GM23338 (cell line): ENCODE data around the gene ELP2. TPM values are rescaled to one million over a fixed set of nuclear protein-coding genes. Genes with fewer than 3 reads are reported as not detected.

Experiments
- ATAC-seq: fragments of 200-7000 bp; cut with Tn5 transposase; 3 replicates; pipeline ENCODE4 v1.9.1; 2020
- DNase-seq: peaks from one replicate; pipeline ENCODE4 v3.0.0-alpha.2; 2015; ENCODE audit warnings: low spot score
- H2AFZ ChIP-seq: fragments of 200-600 bp; sonication (generic); 2 replicates; pipeline ENCODE4 v1.8.0; 2016; ENCODE audit warnings: antibody characterized with exemption, mild to moderate bottlenecking, moderate library complexity
- H3F3A ChIP-seq: fragments of 200-600 bp; sonication (generic); replicated peaks from 2 replicates; pipeline ENCODE4 v1.8.0; 2017; ENCODE audit warnings: antibody characterized with exemption, mixed run types, low read depth
- H3K27ac ChIP-seq: fragments of 200-600 bp; sonication (generic); 2 replicates; pipeline ENCODE4 v1.6.1; 2016; ENCODE audit warnings: low read depth
- H3K27me3 ChIP-seq: fragments of 200-600 bp; sonication (generic); 2 replicates; pipeline ENCODE4 v1.8.0; 2016; ENCODE audit warnings: mild to moderate bottlenecking, mixed run types, moderate library complexity; ENCODE audit not compliant: insufficient read depth
- H3K36me3 ChIP-seq: fragments of 200-600 bp; sonication (generic); 2 replicates; pipeline ENCODE4 v1.8.0; 2016; ENCODE audit warnings: mild to moderate bottlenecking; ENCODE audit not compliant: insufficient read depth
- H3K4me1 ChIP-seq: fragments of 200-600 bp; sonication (generic); 2 replicates; pipeline ENCODE4 v1.8.0; 2016; ENCODE audit warnings: mild to moderate bottlenecking, moderate library complexity; ENCODE audit not compliant: insufficient read depth
- H3K4me2 ChIP-seq: fragments of 200-600 bp; sonication (generic); 2 replicates; pipeline ENCODE4 v1.7.1; 2017; ENCODE audit warnings: mixed run types
- H3K4me3 ChIP-seq: fragments of 200-600 bp; sonication (generic); 2 replicates; pipeline ENCODE4 v1.6.1; 2016; ENCODE audit warnings: mixed run types
- H3K79me2 ChIP-seq: fragments of 200-600 bp; sonication (generic); replicated peaks from 2 replicates; pipeline ENCODE4 v1.8.0; 2017; ENCODE audit warnings: mild to moderate bottlenecking; ENCODE audit not compliant: insufficient read depth
- H3K9me2 ChIP-seq: fragments of 200-600 bp; sonication (generic); 2 replicates; pipeline ENCODE4 v1.8.0; 2017; ENCODE audit not compliant: insufficient read depth
- H4K20me1 ChIP-seq: fragments of 200-600 bp; sonication (generic); replicated peaks from 2 replicates; pipeline ENCODE4 v1.8.0; 2017; ENCODE audit warnings: mild to moderate bottlenecking; ENCODE audit not compliant: insufficient read depth
- H3K27ac Mint-ChIP-seq: 2 replicates; pipeline ENCODE4 v1.8.0; 2020; ENCODE audit warnings: inconsistent platforms, mild to moderate bottlenecking, moderate library complexity, mixed read lengths
- H3K27me3 Mint-ChIP-seq: 3 replicates; pipeline ENCODE4 v1.8.0; 2022; ENCODE audit warnings: low read depth, mild to moderate bottlenecking, moderate library complexity, mixed read lengths, inconsistent platforms; ENCODE audit not compliant: insufficient read depth, poor library complexity
- H3K36me3 Mint-ChIP-seq: 3 replicates; pipeline ENCODE4 v1.8.0; 2021; ENCODE audit warnings: low read depth, mild to moderate bottlenecking, inconsistent platforms, moderate library complexity, mixed read lengths
- H3K4me1 Mint-ChIP-seq: 3 replicates; pipeline ENCODE4 v1.8.0; 2020; ENCODE audit warnings: mild to moderate bottlenecking, inconsistent platforms, mixed read lengths
- H3K4me3 Mint-ChIP-seq: 3 replicates; pipeline ENCODE4 v1.8.0; 2021; ENCODE audit warnings: moderate library complexity, mild to moderate bottlenecking, inconsistent platforms, mixed read lengths
- H3K9me3 Mint-ChIP-seq: 3 replicates; pipeline ENCODE4 v1.8.0; 2020; ENCODE audit warnings: moderate library complexity, mild to moderate bottlenecking, inconsistent platforms, mixed read lengths
- CREB1 ChIP-seq: fragments of 250-450 bp; sonication (Bioruptor Pico); IDR thresholded peaks from 2 replicates; pipeline ENCODE4 v1.5.0; 2020; ENCODE audit warnings: low read depth, mild to moderate bottlenecking, moderate library complexity
- EZH2 ChIP-seq: fragments of 200-600 bp; sonication (generic); IDR thresholded peaks from one replicate; pipeline ENCODE4 v1.8.0; 2017; ENCODE audit warnings: antibody characterized with exemption, mild to moderate bottlenecking, low read depth; ENCODE audit not compliant: unreplicated experiment
- EZH2phosphoT487 ChIP-seq: fragments of 200-600 bp; sonication (generic); IDR thresholded peaks from one replicate; pipeline ENCODE4 v1.8.1; 2018; ENCODE audit warnings: antibody characterized with exemption; ENCODE audit not compliant: unreplicated experiment
- JUNB ChIP-seq: IDR thresholded peaks from one replicate; pipeline ENCODE4 v1.6.1; 2016; ENCODE audit warnings: antibody characterized with exemption; ENCODE audit not compliant: unreplicated experiment
- NANOG ChIP-seq: IDR thresholded peaks from 2 replicates; pipeline ENCODE4 v1.6.1; 2016; ENCODE audit warnings: antibody characterized with exemption, borderline replicate concordance
- POLR2AphosphoS5 ChIP-seq: IDR thresholded peaks from 2 replicates; pipeline ENCODE4 v1.6.1; 2016; ENCODE audit warnings: antibody characterized with exemption, low read depth
- STAT1 ChIP-seq: IDR thresholded peaks from one replicate; pipeline ENCODE4 v1.6.1; 2016; ENCODE audit warnings: antibody characterized with exemption; ENCODE audit not compliant: unreplicated experiment
- ZNF114 ChIP-seq: fragments of 250-450 bp; sonication (Bioruptor Pico); IDR thresholded peaks from 2 replicates; pipeline ENCODE4 v1.5.0; 2020; ENCODE audit warnings: mild to moderate bottlenecking, moderate library complexity
- ZNF331 ChIP-seq: fragments of 250-450 bp; sonication (Bioruptor Pico); IDR thresholded peaks from 2 replicates; pipeline ENCODE4 v1.5.0; 2020; ENCODE audit warnings: low read depth, mild to moderate bottlenecking, moderate library complexity
- polyA plus RNA-seq: library from polyadenylated mRNA; unstranded; fragments of >200 nt; fragmentation: Nextera tagmentation; extraction: Ambion mirVana; gene quantifications from 2 replicates; pipeline ENCODE4 v1.2.1, GENCODE V29; 2016
- total RNA-seq: library from RNA; depleted of rRNA; stranded (reverse); fragments of >200 nt; shearing (Covaris generic); gene quantifications from 2 replicates; pipeline ENCODE4 v1.2.3, GENCODE V29; 2014
- TF ChIP-seq, protein P1 (sequence below): fragments of 250-450 bp; sonication (Bioruptor Pico); IDR thresholded peaks from 2 replicates; pipeline ENCODE4 v1.5.0; 2020; ENCODE audit warnings: mild to moderate bottlenecking, moderate library complexity
- TF ChIP-seq, protein P2 (sequence below): IDR thresholded peaks from 2 replicates; pipeline ENCODE4 v1.6.1; 2016; ENCODE audit warnings: antibody characterized with exemption
- TF ChIP-seq, protein P3 (sequence below): IDR thresholded peaks from one replicate; pipeline ENCODE4 v1.6.1; 2018; ENCODE audit warnings: antibody characterized with exemption; ENCODE audit not compliant: unreplicated experiment
- TF ChIP-seq, protein P4 (sequence below), 2 experiments: fragments of 200-600 bp in 1 of 2; sonication (generic) in 1 of 2; conservative IDR thresholded peaks; 2 replicates each; pipeline versions ENCODE4 v1.5.1 to v1.6.1; 2016 to 2017; ENCODE audit warnings: antibody characterized with exemption in 2 of 2, low read depth in 2 of 2, mild to moderate bottlenecking in 2 of 2, moderate library complexity in 1 of 2

ELP2 gene
- total and polyA plus RNA-seq, 2 experiments from 2014 or later: 119 to 135 TPM

DNA sequence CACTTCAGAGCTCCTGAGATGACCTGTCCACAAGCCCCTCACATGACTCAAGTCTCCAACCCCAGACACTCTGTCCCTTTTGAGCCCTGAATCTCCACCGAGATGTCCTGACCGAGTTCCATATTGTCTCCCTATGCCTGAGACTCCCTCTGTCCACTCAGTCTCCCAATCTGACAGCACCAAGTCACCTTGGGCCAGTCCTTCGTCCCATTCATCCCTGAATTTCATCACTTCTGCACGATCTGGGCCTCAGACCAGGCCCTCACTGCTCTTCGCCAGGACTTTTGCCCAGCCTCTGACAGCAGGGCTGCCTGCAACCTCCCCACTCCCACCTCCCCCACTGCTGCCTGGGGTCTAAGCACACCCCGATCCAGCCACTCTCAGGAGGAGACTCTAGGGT is 53.3 kb downstream of the ELP2 start:
- Histone ChIP-seq H3K27me3 (peaks cover 32% of the 10 kb centered on the region), H3K9me2 (no peaks in the 10 kb centered on the region), H3K36me3 (no peaks in the 10 kb centered on the region), H3K4me1 (no peaks in the 10 kb centered on the region), H3K4me2 (no peak overlapping the region), H3F3A (peaks cover 5% of the 10 kb centered on the region; the same call in 1 of the 2 replicates), H3K79me2 (no peaks in the 10 kb centered on the region), H3K4me3 (no peak overlapping the region), H2AFZ (no peak overlapping the region), H4K20me1 (0 out of 2 replicates have a peak, but pooled peaks cover 4% of the 10 kb centered on the region), H3K27ac (no peak overlapping the region)
- H3K36me3 Mint-ChIP-seq: peaks cover under 1% of the 10 kb centered on the region; the same call in 1 of the 3 replicates
- TF ChIP-seq, protein P1, sequence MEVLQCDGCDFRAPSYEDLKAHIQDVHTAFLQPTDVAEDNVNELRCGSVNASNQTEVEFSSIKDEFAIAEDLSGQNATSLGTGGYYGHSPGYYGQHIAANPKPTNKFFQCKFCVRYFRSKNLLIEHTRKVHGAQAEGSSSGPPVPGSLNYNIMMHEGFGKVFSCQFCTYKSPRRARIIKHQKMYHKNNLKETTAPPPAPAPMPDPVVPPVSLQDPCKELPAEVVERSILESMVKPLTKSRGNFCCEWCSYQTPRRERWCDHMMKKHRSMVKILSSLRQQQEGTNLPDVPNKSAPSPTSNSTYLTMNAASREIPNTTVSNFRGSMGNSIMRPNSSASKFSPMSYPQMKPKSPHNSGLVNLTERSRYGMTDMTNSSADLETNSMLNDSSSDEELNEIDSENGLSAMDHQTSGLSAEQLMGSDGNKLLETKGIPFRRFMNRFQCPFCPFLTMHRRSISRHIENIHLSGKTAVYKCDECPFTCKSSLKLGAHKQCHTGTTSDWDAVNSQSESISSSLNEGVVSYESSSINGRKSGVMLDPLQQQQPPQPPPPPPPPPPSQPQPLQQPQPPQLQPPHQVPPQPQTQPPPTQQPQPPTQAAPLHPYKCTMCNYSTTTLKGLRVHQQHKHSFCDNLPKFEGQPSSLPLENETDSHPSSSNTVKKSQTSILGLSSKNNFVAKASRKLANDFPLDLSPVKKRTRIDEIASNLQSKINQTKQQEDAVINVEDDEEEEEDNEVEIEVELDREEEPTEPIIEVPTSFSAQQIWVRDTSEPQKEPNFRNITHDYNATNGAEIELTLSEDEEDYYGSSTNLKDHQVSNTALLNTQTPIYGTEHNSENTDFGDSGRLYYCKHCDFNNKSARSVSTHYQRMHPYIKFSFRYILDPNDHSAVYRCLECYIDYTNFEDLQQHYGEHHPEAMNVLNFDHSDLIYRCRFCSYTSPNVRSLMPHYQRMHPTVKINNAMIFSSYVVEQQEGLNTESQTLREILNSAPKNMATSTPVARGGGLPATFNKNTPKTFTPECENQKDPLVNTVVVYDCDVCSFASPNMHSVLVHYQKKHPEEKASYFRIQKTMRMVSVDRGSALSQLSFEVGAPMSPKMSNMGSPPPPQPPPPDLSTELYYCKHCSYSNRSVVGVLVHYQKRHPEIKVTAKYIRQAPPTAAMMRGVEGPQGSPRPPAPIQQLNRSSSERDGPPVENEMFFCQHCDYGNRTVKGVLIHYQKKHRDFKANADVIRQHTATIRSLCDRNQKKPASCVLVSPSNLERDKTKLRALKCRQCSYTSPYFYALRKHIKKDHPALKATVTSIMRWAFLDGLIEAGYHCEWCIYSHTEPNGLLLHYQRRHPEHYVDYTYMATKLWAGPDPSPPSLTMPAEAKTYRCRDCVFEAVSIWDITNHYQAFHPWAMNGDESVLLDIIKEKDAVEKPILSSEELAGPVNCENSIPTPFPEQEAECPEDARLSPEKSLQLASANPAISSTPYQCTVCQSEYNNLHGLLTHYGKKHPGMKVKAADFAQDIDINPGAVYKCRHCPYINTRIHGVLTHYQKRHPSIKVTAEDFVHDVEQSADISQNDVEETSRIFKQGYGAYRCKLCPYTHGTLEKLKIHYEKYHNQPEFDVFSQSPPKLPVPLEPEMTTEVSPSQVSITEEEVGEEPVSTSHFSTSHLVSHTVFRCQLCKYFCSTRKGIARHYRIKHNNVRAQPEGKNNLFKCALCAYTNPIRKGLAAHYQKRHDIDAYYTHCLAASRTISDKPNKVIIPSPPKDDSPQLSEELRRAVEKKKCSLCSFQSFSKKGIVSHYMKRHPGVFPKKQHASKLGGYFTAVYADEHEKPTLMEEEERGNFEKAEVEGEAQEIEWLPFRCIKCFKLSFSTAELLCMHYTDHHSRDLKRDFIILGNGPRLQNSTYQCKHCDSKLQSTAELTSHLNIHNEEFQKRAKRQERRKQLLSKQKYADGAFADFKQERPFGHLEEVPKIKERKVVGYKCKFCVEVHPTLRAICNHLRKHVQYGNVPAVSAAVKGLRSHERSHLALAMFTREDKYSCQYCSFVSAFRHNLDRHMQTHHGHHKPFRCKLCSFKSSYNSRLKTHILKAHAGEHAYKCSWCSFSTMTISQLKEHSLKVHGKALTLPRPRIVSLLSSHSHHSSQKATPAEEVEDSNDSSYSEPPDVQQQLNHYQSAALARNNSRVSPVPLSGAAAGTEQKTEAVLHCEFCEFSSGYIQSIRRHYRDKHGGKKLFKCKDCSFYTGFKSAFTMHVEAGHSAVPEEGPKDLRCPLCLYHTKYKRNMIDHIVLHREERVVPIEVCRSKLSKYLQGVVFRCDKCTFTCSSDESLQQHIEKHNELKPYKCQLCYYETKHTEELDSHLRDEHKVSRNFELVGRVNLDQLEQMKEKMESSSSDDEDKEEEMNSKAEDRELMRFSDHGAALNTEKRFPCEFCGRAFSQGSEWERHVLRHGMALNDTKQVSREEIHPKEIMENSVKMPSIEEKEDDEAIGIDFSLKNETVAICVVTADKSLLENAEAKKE (CRISPR knock-in tag): no peak
- TF ChIP-seq, protein P2, sequence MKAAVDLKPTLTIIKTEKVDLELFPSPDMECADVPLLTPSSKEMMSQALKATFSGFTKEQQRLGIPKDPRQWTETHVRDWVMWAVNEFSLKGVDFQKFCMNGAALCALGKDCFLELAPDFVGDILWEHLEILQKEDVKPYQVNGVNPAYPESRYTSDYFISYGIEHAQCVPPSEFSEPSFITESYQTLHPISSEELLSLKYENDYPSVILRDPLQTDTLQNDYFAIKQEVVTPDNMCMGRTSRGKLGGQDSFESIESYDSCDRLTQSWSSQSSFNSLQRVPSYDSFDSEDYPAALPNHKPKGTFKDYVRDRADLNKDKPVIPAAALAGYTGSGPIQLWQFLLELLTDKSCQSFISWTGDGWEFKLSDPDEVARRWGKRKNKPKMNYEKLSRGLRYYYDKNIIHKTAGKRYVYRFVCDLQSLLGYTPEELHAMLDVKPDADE: no peak
- no peak for TF ChIP-seq JUNB
- TF ChIP-seq EZH2: no peak
- TF ChIP-seq, protein P3, sequence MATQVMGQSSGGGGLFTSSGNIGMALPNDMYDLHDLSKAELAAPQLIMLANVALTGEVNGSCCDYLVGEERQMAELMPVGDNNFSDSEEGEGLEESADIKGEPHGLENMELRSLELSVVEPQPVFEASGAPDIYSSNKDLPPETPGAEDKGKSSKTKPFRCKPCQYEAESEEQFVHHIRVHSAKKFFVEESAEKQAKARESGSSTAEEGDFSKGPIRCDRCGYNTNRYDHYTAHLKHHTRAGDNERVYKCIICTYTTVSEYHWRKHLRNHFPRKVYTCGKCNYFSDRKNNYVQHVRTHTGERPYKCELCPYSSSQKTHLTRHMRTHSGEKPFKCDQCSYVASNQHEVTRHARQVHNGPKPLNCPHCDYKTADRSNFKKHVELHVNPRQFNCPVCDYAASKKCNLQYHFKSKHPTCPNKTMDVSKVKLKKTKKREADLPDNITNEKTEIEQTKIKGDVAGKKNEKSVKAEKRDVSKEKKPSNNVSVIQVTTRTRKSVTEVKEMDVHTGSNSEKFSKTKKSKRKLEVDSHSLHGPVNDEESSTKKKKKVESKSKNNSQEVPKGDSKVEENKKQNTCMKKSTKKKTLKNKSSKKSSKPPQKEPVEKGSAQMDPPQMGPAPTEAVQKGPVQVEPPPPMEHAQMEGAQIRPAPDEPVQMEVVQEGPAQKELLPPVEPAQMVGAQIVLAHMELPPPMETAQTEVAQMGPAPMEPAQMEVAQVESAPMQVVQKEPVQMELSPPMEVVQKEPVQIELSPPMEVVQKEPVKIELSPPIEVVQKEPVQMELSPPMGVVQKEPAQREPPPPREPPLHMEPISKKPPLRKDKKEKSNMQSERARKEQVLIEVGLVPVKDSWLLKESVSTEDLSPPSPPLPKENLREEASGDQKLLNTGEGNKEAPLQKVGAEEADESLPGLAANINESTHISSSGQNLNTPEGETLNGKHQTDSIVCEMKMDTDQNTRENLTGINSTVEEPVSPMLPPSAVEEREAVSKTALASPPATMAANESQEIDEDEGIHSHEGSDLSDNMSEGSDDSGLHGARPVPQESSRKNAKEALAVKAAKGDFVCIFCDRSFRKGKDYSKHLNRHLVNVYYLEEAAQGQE: no peak
- no peak for TF ChIP-seq CREB1
- no peak for TF ChIP-seq EZH2phosphoT487
- no peak for TF ChIP-seq POLR2AphosphoS5
- TF ChIP-seq, protein P4, sequence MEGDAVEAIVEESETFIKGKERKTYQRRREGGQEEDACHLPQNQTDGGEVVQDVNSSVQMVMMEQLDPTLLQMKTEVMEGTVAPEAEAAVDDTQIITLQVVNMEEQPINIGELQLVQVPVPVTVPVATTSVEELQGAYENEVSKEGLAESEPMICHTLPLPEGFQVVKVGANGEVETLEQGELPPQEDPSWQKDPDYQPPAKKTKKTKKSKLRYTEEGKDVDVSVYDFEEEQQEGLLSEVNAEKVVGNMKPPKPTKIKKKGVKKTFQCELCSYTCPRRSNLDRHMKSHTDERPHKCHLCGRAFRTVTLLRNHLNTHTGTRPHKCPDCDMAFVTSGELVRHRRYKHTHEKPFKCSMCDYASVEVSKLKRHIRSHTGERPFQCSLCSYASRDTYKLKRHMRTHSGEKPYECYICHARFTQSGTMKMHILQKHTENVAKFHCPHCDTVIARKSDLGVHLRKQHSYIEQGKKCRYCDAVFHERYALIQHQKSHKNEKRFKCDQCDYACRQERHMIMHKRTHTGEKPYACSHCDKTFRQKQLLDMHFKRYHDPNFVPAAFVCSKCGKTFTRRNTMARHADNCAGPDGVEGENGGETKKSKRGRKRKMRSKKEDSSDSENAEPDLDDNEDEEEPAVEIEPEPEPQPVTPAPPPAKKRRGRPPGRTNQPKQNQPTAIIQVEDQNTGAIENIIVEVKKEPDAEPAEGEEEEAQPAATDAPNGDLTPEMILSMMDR (conservative IDR thresholded peaks at IDR 0.05; ENCODE audit: low read depth in 2 of 2): no peak
- no peak for TF ChIP-seq ZNF331
- TF ChIP-seq ZNF114: no peak
- no peak for TF ChIP-seq NANOG
- TF ChIP-seq STAT1: no peak
- ATAC-seq (no peak), DNase-seq (no peak)
- no peaks in the 10 kb centered on the region for H3K9me3 Mint-ChIP-seq
- H3K27me3 Mint-ChIP-seq: peaks cover 21% of the 10 kb centered on the region
- no peak overlapping the region for H3K27ac Mint-ChIP-seq
- no peak overlapping the region for H3K4me3 Mint-ChIP-seq
- H3K4me1 Mint-ChIP-seq: peaks cover 20% of the 10 kb centered on the region
